ENCODE data around the gene ADCY9. TPM values are rescaled to one million over a fixed set of nuclear protein-coding genes. Genes with fewer than 3 reads are reported as not detected.

ADCY9 gene
- polyA plus RNA-seq, 2 of the 4 experiments (the other 2 are of a cell fraction), result 6.2 to 7.6 TPM

GRCh38 chr16:3983081-3983520, 133.1 kb downstream of the ADCY9 start (continued):
- TF ChIP-seq CTCF (IDR thresholded peaks at IDR 0.05) (peak; percentile 91), RAD21 (conservative IDR thresholded peaks at IDR 0.05 in 1 of 2, IDR thresholded peaks at IDR 0.05 in 1 of 2) (peak; percentile 96 to 97), HOXA7 (CRISPR knock-in tag; IDR thresholded peaks at IDR 0.05) (no peak), JUN (IDR thresholded peaks at IDR 0.05) (no peak), PHF8 (IDR thresholded peaks at IDR 0.05; ENCODE audit: borderline replicate concordance, low read depth) (no peak), RCOR1 (IDR thresholded peaks at IDR 0.05; ENCODE audit: low read depth, low read length) (no peak), E2F6 (IDR thresholded peaks at IDR 0.05; ENCODE audit: borderline replicate concordance, low read depth) (0 out of 2 replicates have a peak, but pooled peaks have one; percentile 38), USF2 (IDR thresholded peaks at IDR 0.05) (0 out of 2 replicates have a peak, but pooled peaks have one; percentile 3), SMC3 (IDR thresholded peaks at IDR 0.05) (peak; percentile 95), HEYL (CRISPR knock-in tag; IDR thresholded peaks at IDR 0.05) (no peak), EHF (CRISPR knock-in tag; IDR thresholded peaks at IDR 0.05) (no peak), CEBPB (IDR thresholded peaks at IDR 0.05) (no peak), HMGXB4 (CRISPR knock-in tag; IDR thresholded peaks at IDR 0.05; ENCODE audit: borderline replicate concordance) (no peak), NPAS2 (CRISPR knock-in tag; IDR thresholded peaks at IDR 0.05; ENCODE audit: borderline replicate concordance) (no peak), RNF2 (IDR thresholded peaks at IDR 0.05; ENCODE audit: borderline replicate concordance, low read depth) (no peak), ELK1 (IDR thresholded peaks at IDR 0.05; ENCODE audit: low read depth, low read length) (no peak), CHD4 (IDR thresholded peaks at IDR 0.05; ENCODE audit: borderline replicate concordance) (no peak), ZSCAN20 (CRISPR knock-in tag; IDR thresholded peaks at IDR 0.05) (no peak)

- no peak for ATAC-seq
- POLR2A ChIA-PET, result no interaction called here
- peaks cover 11% of the 10 kb centered on the region; the same call in 2 of the 3 replicates for H3K4me1 ChIP-seq
- TF ChIP-seq REST (IDR thresholded peaks at IDR 0.05) (no peak), HOXB5 (CRISPR knock-in tag; IDR thresholded peaks at IDR 0.05) (no peak), KDM5A (IDR thresholded peaks at IDR 0.05) (no peak), MAX (IDR thresholded peaks at IDR 0.05) (no peak), FOXS1 (CRISPR knock-in tag; IDR thresholded peaks at IDR 0.05) (no peak), CBX8 (IDR thresholded peaks at IDR 0.05) (no peak), TFCP2L1 (CRISPR knock-in tag; IDR thresholded peaks at IDR 0.05) (no peak), RARB (CRISPR knock-in tag; IDR thresholded peaks at IDR 0.05) (no peak), CTCF (IDR thresholded peaks at IDR 0.05) (no peak)
- no peaks in the 10 kb centered on the region for H3K9me3 ChIP-seq
- no peak overlapping the region for H3K4me2 ChIP-seq
- CTCF ChIA-PET, result interaction anchor here (0.6 to 5.5 kb wide), 45 partner anchors 9 to 420 kb away, joined by 3 to 83 read pairs (median 6); partner anchors contain the start of genes ADCY9 and SRL
- no peak overlapping the region for H3K27ac ChIP-seq
- no peak overlapping the region for H3K4me3 ChIP-seq
- DNase-seq (ENCODE audit: low read depth in 1 of 2, low spot score in 1 of 2), result no peak
- no peak for FAIRE-seq
- WGBS (ENCODE audit: missing lambda C conversion rate), result 83% methylated on average over 10 of the region's 13 CpGs
Observed at GRCh38 chr16:3982216-3982615, 134.0 kb downstream of the ADCY9 start.

All from A549 (cell line).